ENCODE data around the gene HEMGN. TPM values are rescaled to one million over a fixed set of nuclear protein-coding genes. Genes with fewer than 3 reads are reported as not detected.
A peak's percentile ranks its signal among the peaks of the same experiment; 100 is the strongest.

The HEMGN gene
- total and polyA plus RNA-seq, 2 of the 13 experiments (the other 11 are each of a cell fraction or from before 2014, with no cell fraction given) = not detected

- TF ChIP-seq ZNF816 (CRISPR knock-in tag; IDR thresholded peaks at IDR 0.05; ENCODE audit: borderline replicate concordance) (0 out of 2 replicates have a peak, but pooled peaks have one; percentile 51), ZNF207 (IDR thresholded peaks at IDR 0.05; ENCODE audit: borderline replicate concordance) (no peak), YEATS4 (CRISPR knock-in tag; IDR thresholded peaks at IDR 0.05; ENCODE audit: borderline replicate concordance) (peak; percentile 21; the same call in 1 of the 2 replicates), REL (CRISPR knock-in tag; conservative IDR thresholded peaks at IDR 0.05) (no peak), ZNF605 (CRISPR knock-in tag; IDR thresholded peaks at IDR 0.05) (peak; percentile 69; the same call in 1 of the 2 replicates), MAX (IDR thresholded peaks at IDR 0.05) (peak; percentile 78; the same call in 1 of the 2 replicates), KDM5B (CRISPR knock-in tag; IDR thresholded peaks at IDR 0.05; ENCODE audit: borderline replicate concordance) (0 out of 2 replicates have a peak, but pooled peaks have one; percentile 46)
- TF ChIP-seq, protein P1, sequence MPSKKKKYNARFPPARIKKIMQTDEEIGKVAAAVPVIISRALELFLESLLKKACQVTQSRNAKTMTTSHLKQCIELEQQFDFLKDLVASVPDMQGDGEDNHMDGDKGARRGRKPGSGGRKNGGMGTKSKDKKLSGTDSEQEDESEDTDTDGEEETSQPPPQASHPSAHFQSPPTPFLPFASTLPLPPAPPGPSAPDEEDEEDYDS (CRISPR knock-in tag; IDR thresholded peaks at IDR 0.05) = no peak
- TF ChIP-seq, protein P2, sequence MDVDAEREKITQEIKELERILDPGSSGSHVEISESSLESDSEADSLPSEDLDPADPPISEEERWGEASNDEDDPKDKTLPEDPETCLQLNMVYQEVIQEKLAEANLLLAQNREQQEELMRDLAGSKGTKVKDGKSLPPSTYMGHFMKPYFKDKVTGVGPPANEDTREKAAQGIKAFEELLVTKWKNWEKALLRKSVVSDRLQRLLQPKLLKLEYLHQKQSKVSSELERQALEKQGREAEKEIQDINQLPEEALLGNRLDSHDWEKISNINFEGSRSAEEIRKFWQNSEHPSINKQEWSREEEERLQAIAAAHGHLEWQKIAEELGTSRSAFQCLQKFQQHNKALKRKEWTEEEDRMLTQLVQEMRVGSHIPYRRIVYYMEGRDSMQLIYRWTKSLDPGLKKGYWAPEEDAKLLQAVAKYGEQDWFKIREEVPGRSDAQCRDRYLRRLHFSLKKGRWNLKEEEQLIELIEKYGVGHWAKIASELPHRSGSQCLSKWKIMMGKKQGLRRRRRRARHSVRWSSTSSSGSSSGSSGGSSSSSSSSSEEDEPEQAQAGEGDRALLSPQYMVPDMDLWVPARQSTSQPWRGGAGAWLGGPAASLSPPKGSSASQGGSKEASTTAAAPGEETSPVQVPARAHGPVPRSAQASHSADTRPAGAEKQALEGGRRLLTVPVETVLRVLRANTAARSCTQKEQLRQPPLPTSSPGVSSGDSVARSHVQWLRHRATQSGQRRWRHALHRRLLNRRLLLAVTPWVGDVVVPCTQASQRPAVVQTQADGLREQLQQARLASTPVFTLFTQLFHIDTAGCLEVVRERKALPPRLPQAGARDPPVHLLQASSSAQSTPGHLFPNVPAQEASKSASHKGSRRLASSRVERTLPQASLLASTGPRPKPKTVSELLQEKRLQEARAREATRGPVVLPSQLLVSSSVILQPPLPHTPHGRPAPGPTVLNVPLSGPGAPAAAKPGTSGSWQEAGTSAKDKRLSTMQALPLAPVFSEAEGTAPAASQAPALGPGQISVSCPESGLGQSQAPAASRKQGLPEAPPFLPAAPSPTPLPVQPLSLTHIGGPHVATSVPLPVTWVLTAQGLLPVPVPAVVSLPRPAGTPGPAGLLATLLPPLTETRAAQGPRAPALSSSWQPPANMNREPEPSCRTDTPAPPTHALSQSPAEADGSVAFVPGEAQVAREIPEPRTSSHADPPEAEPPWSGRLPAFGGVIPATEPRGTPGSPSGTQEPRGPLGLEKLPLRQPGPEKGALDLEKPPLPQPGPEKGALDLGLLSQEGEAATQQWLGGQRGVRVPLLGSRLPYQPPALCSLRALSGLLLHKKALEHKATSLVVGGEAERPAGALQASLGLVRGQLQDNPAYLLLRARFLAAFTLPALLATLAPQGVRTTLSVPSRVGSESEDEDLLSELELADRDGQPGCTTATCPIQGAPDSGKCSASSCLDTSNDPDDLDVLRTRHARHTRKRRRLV (CRISPR knock-in tag; IDR thresholded peaks at IDR 0.05) = 0 out of 2 replicates have a peak, but pooled peaks have one; percentile 33
Observed at GRCh38 chr9:97985058-97985861, 47.3 kb upstream of the HEMGN start (continued).
